Glutamatergic neuron (in vitro differentiated cells): ENCODE measurements around the gene PGA3. TPM values are rescaled to one million over a fixed set of nuclear protein-coding genes. Genes with fewer than 3 reads are reported as not detected.
A peak's percentile ranks its signal among the peaks of the same experiment; 100 is the strongest.

Experiments used
- DNase-seq: peaks from one replicate; pipeline ENCODE4 v3.0.0; 2022
- H3K27ac Mint-ChIP-seq: one replicate; pipeline ENCODE4 v1.8.0; 2020; ENCODE audit warnings: mild to moderate bottlenecking, mixed read lengths, inconsistent platforms; ENCODE audit not compliant: unreplicated experiment
- H3K27me3 Mint-ChIP-seq: one replicate; pipeline ENCODE4 v1.8.0; 2020; ENCODE audit warnings: mild to moderate bottlenecking, moderate library complexity, mixed read lengths, inconsistent platforms; ENCODE audit not compliant: unreplicated experiment
- H3K36me3 Mint-ChIP-seq: one replicate; pipeline ENCODE4 v1.8.0; 2020; ENCODE audit warnings: mild to moderate bottlenecking, mixed read lengths, inconsistent platforms; ENCODE audit not compliant: unreplicated experiment
- H3K4me1 Mint-ChIP-seq: one replicate; pipeline ENCODE4 v1.8.0; 2020; ENCODE audit warnings: mild to moderate bottlenecking, low read depth, mixed read lengths, inconsistent platforms; ENCODE audit not compliant: unreplicated experiment
- H3K4me3 Mint-ChIP-seq: one replicate; pipeline ENCODE4 v1.8.0; 2020; ENCODE audit warnings: mild to moderate bottlenecking, mixed read lengths, inconsistent platforms; ENCODE audit not compliant: unreplicated experiment
- H3K9me3 Mint-ChIP-seq: one replicate; pipeline ENCODE4 v1.8.0; 2020; ENCODE audit warnings: mild to moderate bottlenecking, moderate library complexity, mixed read lengths, inconsistent platforms; ENCODE audit not compliant: unreplicated experiment
- total RNA-seq: library from RNA; stranded (reverse); fragmentation: NEBNext Ultra II Directional; extraction: Animal tissue kit (Norgen Biotek cat#: 25700); gene quantifications from one replicate; pipeline ENCODE4 v1.2.1, GENCODE V29; 2021; ENCODE audit not compliant: unreplicated experiment
- TF ChIP-seq, protein P1 (sequence below): fragments of 200-600 bp; sonication (generic); IDR thresholded peaks from one replicate; pipeline ENCODE4 v1.5.0; 2021; ENCODE audit not compliant: partially characterized antibody, unreplicated experiment

Gene PGA3
- total RNA-seq, 1 donor from 2014 or later, result not detected

DNA sequence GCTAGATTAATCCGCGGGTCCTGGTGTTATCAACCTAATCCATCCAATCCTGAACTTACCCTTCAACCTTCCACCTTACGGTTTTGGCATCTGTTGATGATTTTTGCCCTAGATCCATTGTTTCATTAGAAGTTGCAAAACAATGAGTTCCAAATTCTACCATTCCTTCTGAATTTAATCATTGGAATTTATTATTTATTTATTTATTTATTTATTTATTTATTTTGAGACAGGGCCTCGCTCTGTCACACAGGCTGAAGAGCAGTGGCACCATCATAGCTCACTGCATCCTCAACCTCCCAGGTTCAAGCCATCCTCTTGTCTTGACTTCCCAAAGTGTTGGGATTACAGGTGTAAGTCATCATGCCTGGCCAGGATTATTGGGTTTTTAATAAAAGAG is 21.8 kb upstream of the PGA3 start:
- no peak overlapping the region for H3K4me3 Mint-ChIP-seq

GRCh38 chr11:61183645-61184044 is 19.7 kb upstream of the PGA3 start:
- Mint-ChIP-seq H3K4me3 (no peak overlapping the region), H3K27ac (no peak overlapping the region), H3K27me3 (no peaks in the 10 kb centered on the region), H3K4me1 (peaks cover 2% of the 10 kb centered on the region), H3K9me3 (no peaks in the 10 kb centered on the region), H3K36me3 (no peaks in the 10 kb centered on the region)
- DNase-seq, result no peak
- TF ChIP-seq, protein P1, sequence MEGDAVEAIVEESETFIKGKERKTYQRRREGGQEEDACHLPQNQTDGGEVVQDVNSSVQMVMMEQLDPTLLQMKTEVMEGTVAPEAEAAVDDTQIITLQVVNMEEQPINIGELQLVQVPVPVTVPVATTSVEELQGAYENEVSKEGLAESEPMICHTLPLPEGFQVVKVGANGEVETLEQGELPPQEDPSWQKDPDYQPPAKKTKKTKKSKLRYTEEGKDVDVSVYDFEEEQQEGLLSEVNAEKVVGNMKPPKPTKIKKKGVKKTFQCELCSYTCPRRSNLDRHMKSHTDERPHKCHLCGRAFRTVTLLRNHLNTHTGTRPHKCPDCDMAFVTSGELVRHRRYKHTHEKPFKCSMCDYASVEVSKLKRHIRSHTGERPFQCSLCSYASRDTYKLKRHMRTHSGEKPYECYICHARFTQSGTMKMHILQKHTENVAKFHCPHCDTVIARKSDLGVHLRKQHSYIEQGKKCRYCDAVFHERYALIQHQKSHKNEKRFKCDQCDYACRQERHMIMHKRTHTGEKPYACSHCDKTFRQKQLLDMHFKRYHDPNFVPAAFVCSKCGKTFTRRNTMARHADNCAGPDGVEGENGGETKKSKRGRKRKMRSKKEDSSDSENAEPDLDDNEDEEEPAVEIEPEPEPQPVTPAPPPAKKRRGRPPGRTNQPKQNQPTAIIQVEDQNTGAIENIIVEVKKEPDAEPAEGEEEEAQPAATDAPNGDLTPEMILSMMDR, result no peak

More for the DNA sequence above, 21.8 kb upstream of the PGA3 start:
- Mint-ChIP-seq H3K4me1 (no peaks in the 10 kb centered on the region), H3K36me3 (no peaks in the 10 kb centered on the region), H3K27ac (no peak overlapping the region), H3K9me3 (no peaks in the 10 kb centered on the region), H3K27me3 (no peaks in the 10 kb centered on the region)
- DNase-seq, result no peak
- TF ChIP-seq, protein P1, result no peak

DNA sequence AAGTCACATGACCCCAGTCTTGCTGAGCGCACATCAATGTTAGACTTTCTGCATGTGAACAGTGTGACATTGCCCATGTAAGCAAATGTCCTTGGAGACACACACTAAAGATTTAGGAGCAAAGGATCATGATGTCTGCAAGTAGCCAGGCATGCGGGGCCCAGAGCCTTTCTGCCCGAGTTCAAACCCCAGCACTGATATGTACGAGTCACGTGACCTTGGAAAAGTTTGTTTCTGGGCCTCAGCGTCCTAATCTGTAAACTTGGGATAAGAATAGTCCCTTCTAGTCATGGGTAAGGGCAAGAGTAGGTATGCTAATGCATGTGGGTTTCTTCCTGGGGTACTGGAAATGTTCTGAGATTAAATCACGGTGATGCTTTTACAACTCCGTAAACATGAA is 16.8 kb upstream of the PGA3 start:
- no peak overlapping the region for H3K27ac Mint-ChIP-seq
- H3K4me1 Mint-ChIP-seq, result peaks cover 2% of the 10 kb centered on the region

DNA sequence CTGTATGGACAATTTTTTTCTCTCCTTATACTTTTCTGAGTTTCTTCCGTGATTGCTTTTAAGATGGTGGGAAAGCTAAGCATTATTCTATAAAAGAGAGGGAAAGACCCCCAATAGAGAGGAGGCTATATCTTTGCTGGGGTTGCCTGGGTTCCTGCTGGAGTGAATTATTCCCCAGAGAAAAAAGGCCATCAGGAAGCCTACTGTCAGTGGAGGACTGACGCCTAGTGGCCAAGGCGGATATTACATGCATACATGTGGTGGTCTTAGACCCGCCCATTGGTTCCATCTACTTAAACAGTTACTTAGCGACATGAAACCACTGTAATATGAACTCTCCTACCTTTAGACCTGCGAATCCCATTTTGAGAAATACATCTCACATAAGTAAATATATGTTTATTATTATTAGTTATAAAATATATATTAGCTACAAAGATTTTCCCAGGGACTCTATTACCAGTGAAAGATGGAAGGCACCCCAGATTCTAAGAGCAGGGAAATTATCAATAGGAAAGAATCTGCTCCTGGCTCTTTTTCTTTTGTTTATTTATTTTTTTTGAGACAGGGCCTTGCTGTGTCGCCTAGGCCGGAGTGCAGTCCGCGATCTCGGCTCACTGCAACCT is 15.7 kb upstream of the PGA3 start:
- peaks cover 2% of the 10 kb centered on the region for H3K4me1 Mint-ChIP-seq
- H3K27ac Mint-ChIP-seq, result no peak overlapping the region
- H3K9me3 Mint-ChIP-seq, result no peaks in the 10 kb centered on the region
- no peak overlapping the region for H3K4me3 Mint-ChIP-seq
- peak; percentile 88 for DNase-seq
- no peaks in the 10 kb centered on the region for H3K27me3 Mint-ChIP-seq
- no peaks in the 10 kb centered on the region for H3K36me3 Mint-ChIP-seq
- TF ChIP-seq, protein P1, result peak; percentile 96

More for the DNA sequence above, 16.8 kb upstream of the PGA3 start:
- no peaks in the 10 kb centered on the region for H3K9me3 Mint-ChIP-seq
- DNase-seq, result no peak
- no peaks in the 10 kb centered on the region for H3K27me3 Mint-ChIP-seq
- no peak overlapping the region for H3K4me3 Mint-ChIP-seq
- H3K36me3 Mint-ChIP-seq, result no peaks in the 10 kb centered on the region
- TF ChIP-seq, protein P1, result no peak

GRCh38 chr11:61189933-61190332 is 13.4 kb upstream of the PGA3 start:
- H3K9me3 Mint-ChIP-seq, result peaks cover 4% of the 10 kb centered on the region
- no peaks in the 10 kb centered on the region for H3K27me3 Mint-ChIP-seq
- no peaks in the 10 kb centered on the region for H3K36me3 Mint-ChIP-seq
- TF ChIP-seq, protein P1, result no peak
- peaks cover 5% of the 10 kb centered on the region for H3K4me1 Mint-ChIP-seq
- no peak overlapping the region for H3K4me3 Mint-ChIP-seq
- no peak for DNase-seq
- H3K27ac Mint-ChIP-seq, result no peak overlapping the region
